Duodenal mucosa (tissue), 2 donors: ENCODE results near the gene ASB13.

Source experiments
- H3K27ac ChIP-seq: one replicate; pipeline ENCODE4 v1.7.0; 2013; ENCODE audit warnings: low read depth, low read length
- H3K27me3 ChIP-seq, 2 donors: one replicate each; pipeline ENCODE4 v1.7.0; 2013; ENCODE audit warnings: low read length in 2 of 2, control low read depth in 1 of 2; ENCODE audit not compliant: insufficient read depth in 2 of 2, control insufficient read depth in 1 of 2
- H3K36me3 ChIP-seq, 2 donors: one replicate each; pipeline ENCODE4 v1.7.0; 2013; ENCODE audit warnings: low read length in 2 of 2, control low read depth in 1 of 2; ENCODE audit not compliant: insufficient read depth in 2 of 2, control insufficient read depth in 1 of 2
- H3K4me1 ChIP-seq, 2 donors: one replicate each; pipeline ENCODE4 v1.7.0; 2013; ENCODE audit warnings: low read length in 2 of 2, control low read depth in 1 of 2; ENCODE audit not compliant: insufficient read depth in 2 of 2, control insufficient read depth in 1 of 2
- H3K4me3 ChIP-seq, 2 donors: one replicate each; pipeline ENCODE4 v1.7.0; 2013; ENCODE audit warnings: low read length in 2 of 2, low read depth in 1 of 2
- H3K9ac ChIP-seq, 2 donors: one replicate each; pipeline ENCODE4 v1.7.0; 2013; ENCODE audit warnings: low read length in 2 of 2, low read depth in 1 of 2
- H3K9me3 ChIP-seq, 2 donors: one replicate each; pipeline ENCODE4 v1.7.0; 2013; ENCODE audit warnings: low read length in 2 of 2, control low read depth in 1 of 2; ENCODE audit not compliant: control insufficient read depth in 1 of 2

ASB13 gene

GRCh38 chr10:5618829-5619228 is 47.6 kb downstream of the ASB13 start:
- Histone ChIP-seq H3K27ac (no peak overlapping the region), H3K36me3 (no peaks in the 10 kb centered on the region), H3K27me3 (no peaks in the 10 kb centered on the region), H3K4me3 (no peak overlapping the region), H3K4me1 (peaks cover 21% of the 10 kb centered on the region in 2 donors), H3K9me3 (no peaks in the 10 kb centered on the region), H3K9ac (no peak overlapping the region)

GRCh38 chr10:5618042-5618441 is 48.4 kb downstream of the ASB13 start:
- no peak overlapping the region for H3K9ac ChIP-seq
- no peak overlapping the region for H3K4me3 ChIP-seq
- peaks cover 17 to 18% of the 10 kb centered on the region in 2 donors for H3K4me1 ChIP-seq
- no peaks in the 10 kb centered on the region for H3K36me3 ChIP-seq
- no peaks in the 10 kb centered on the region for H3K9me3 ChIP-seq
- no peaks in the 10 kb centered on the region for H3K27me3 ChIP-seq
- H3K27ac ChIP-seq, result no peak overlapping the region

- Histone ChIP-seq H3K9ac (no peak overlapping the region), H3K36me3 (no peaks in the 10 kb centered on the region), H3K27ac (no peak overlapping the region), H3K27me3 (no peaks in the 10 kb centered on the region), H3K4me1 (peaks cover 15% of the 10 kb centered on the region in 2 donors), H3K9me3 (no peaks in the 10 kb centered on the region), H3K4me3 (no peak overlapping the region)
Observed at GRCh38 chr10:5617521-5617920, 48.9 kb downstream of the ASB13 start.

- Histone ChIP-seq H3K4me3 (no peak overlapping the region), H3K27ac (no peak overlapping the region), H3K9me3 (no peaks in the 10 kb centered on the region), H3K27me3 (no peaks in the 10 kb centered on the region), H3K4me1 (peaks cover 19 to 21% of the 10 kb centered on the region in 2 donors), H3K9ac (no peak overlapping the region), H3K36me3 (no peaks in the 10 kb centered on the region)
Observed at GRCh38 chr10:5616836-5617235, 49.6 kb downstream of the ASB13 start.

- Histone ChIP-seq H3K4me1 (peaks cover 25 to 29% of the 10 kb centered on the region in 2 donors), H3K27me3 (no peaks in the 10 kb centered on the region), H3K4me3 (no peak overlapping the region), H3K9ac (no peak overlapping the region), H3K27ac (no peak overlapping the region), H3K36me3 (no peaks in the 10 kb centered on the region), H3K9me3 (no peaks in the 10 kb centered on the region)
Observed at GRCh38 chr10:5616046-5616445, 50.3 kb downstream of the ASB13 start.

GRCh38 chr10:5615316-5615715 is 51.1 kb downstream of the ASB13 start:
- Histone ChIP-seq H3K4me1 (peaks cover 30 to 33% of the 10 kb centered on the region in 2 donors), H3K27ac (no peak overlapping the region), H3K4me3 (no peak overlapping the region), H3K36me3 (no peaks in the 10 kb centered on the region), H3K9ac (no peak overlapping the region), H3K27me3 (no peaks in the 10 kb centered on the region), H3K9me3 (no peaks in the 10 kb centered on the region)

- Histone ChIP-seq H3K9me3 (no peaks in the 10 kb centered on the region), H3K4me3 (no peak overlapping the region), H3K36me3 (no peaks in the 10 kb centered on the region), H3K27ac (peak overlapping the region; percentile 20), H3K9ac (no peak overlapping the region), H3K4me1 (peaks cover 38 to 41% of the 10 kb centered on the region in 2 donors), H3K27me3 (no peaks in the 10 kb centered on the region)
Observed at GRCh38 chr10:5614155-5614721, 52.2 kb downstream of the ASB13 start.

- H3K4me1 ChIP-seq, result peaks cover 36 to 44% of the 10 kb centered on the region in 2 donors
Observed at GRCh38 chr10:5613481-5614154, 52.8 kb downstream of the ASB13 start.

GRCh38 chr10:5611899-5612680 is 54.3 kb downstream of the ASB13 start:
- Histone ChIP-seq H3K4me1 (peaks cover 36 to 39% of the 10 kb centered on the region in 2 donors), H3K27ac (no peak overlapping the region), H3K27me3 (no peaks in the 10 kb centered on the region), H3K9me3 (no peaks in the 10 kb centered on the region), H3K4me3 (no peak overlapping the region), H3K9ac (no peak overlapping the region), H3K36me3 (no peaks in the 10 kb centered on the region)

More at GRCh38 chr10:5613481-5614154, 52.8 kb downstream of the ASB13 start:
- Histone ChIP-seq H3K9ac (no peak overlapping the region), H3K36me3 (no peaks in the 10 kb centered on the region), H3K9me3 (no peaks in the 10 kb centered on the region), H3K27ac (no peak overlapping the region), H3K27me3 (no peaks in the 10 kb centered on the region), H3K4me3 (no peak overlapping the region)

GRCh38 chr10:5609952-5610616 is 56.3 kb downstream of the ASB13 start:
- H3K36me3 ChIP-seq, result no peaks in the 10 kb centered on the region
- no peaks in the 10 kb centered on the region for H3K27me3 ChIP-seq
- peak overlapping the region; percentile 82 for H3K27ac ChIP-seq
- peaks cover 36 to 39% of the 10 kb centered on the region in 2 donors for H3K4me1 ChIP-seq
- peak overlapping the region; percentile 63 to 65 for H3K9ac ChIP-seq
- no peaks in the 10 kb centered on the region for H3K9me3 ChIP-seq
- peak overlapping the region; percentile 37 to 50 for H3K4me3 ChIP-seq
